ENCODE data around the gene ZNF841. TPM values are rescaled to one million over a fixed set of nuclear protein-coding genes. Genes with fewer than 3 reads are reported as not detected.

ZNF841 gene
- total and polyA plus RNA-seq, 2 of the 13 experiments (the other 11 are each of a cell fraction or from before 2014, with no cell fraction given), result 6.2 to 14.2 TPM

DNA sequence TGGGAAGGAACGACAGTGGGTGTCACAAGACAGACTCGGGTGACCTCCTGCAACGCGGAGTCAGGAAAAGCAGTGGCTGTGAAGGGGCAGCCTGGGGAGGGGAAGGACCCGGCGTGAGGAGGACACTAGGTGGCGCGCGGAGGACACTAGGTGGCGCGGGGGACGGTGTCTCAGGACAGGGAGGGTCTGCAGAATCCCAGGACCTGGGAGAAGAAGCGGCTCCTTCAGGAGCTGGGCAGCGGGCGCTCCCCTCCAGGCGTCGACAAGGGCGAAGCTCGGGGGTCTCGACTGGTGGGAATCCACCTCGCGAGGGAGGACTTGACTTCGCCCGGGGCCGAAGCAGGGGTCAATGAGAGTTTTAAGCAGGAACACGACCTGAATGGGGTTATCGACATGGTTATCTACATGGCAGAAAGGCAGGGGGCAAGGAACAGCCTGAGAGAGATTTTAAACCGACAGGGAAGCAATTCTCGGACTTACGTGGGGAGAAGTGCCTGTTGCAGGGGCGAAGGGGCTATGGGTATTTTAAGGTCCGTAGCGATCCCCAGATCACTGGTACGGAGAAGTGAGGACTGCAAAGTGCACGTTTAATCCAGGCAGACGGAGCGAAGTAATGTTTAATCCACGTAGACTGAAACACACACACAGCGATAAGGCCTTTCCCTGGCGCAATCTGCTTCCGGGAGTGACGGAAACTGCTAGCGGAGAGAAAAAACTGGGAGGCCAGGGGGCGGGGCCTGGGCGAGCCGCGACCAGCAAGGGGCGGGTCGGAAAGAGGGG is 43.9 kb upstream of the ZNF841 start, which contains the start of gene ZNF616 (continued):
- TF ChIP-seq ARNT2 (CRISPR knock-in tag; IDR thresholded peaks at IDR 0.05; ENCODE audit: low read depth) (no peak), ZNF251 (CRISPR knock-in tag; IDR thresholded peaks at IDR 0.05) (no peak), RFX3 (CRISPR knock-in tag; IDR thresholded peaks at IDR 0.05) (no peak), TEAD2 (CRISPR knock-in tag; IDR thresholded peaks at IDR 0.05) (no peak), PITX1 (CRISPR knock-in tag; IDR thresholded peaks at IDR 0.05) (peak; percentile 60), SCMH1 (CRISPR knock-in tag; IDR thresholded peaks at IDR 0.05; ENCODE audit: borderline replicate concordance) (no peak), ZMAT3 (CRISPR knock-in tag; conservative IDR thresholded peaks at IDR 0.05) (no peak; the same call in 1 of the 2 replicates), SALL1 (CRISPR knock-in tag; IDR thresholded peaks at IDR 0.05) (peak; percentile 36; the same call in 1 of the 2 replicates), ATF1 (CRISPR knock-in tag; IDR thresholded peaks at IDR 0.05) (no peak), ETV5 (CRISPR knock-in tag; IDR thresholded peaks at IDR 0.05; ENCODE audit: borderline replicate concordance) (peak; percentile 54), CAMTA2 (CRISPR knock-in tag; IDR thresholded peaks at IDR 0.05; ENCODE audit: borderline replicate concordance) (peak; percentile 65; the same call in 1 of the 2 replicates), ZFYVE20 (CRISPR knock-in tag; IDR thresholded peaks at IDR 0.05; ENCODE audit: borderline replicate concordance, low read depth) (no peak), ZNF850 (CRISPR knock-in tag; conservative IDR thresholded peaks at IDR 0.05) (no peak), ZNF547 (CRISPR knock-in tag; IDR thresholded peaks at IDR 0.05) (no peak; the same call in 1 of the 2 replicates), ZFP90 (CRISPR knock-in tag; IDR thresholded peaks at IDR 0.05; ENCODE audit: borderline replicate concordance) (no peak), KAT7 (CRISPR knock-in tag; IDR thresholded peaks at IDR 0.05; ENCODE audit: borderline replicate concordance) (no peak; the same call in 1 of the 2 replicates), ZBTB21 (CRISPR knock-in tag; IDR thresholded peaks at IDR 0.05) (no peak)
- TF ChIP-seq, protein P1, sequence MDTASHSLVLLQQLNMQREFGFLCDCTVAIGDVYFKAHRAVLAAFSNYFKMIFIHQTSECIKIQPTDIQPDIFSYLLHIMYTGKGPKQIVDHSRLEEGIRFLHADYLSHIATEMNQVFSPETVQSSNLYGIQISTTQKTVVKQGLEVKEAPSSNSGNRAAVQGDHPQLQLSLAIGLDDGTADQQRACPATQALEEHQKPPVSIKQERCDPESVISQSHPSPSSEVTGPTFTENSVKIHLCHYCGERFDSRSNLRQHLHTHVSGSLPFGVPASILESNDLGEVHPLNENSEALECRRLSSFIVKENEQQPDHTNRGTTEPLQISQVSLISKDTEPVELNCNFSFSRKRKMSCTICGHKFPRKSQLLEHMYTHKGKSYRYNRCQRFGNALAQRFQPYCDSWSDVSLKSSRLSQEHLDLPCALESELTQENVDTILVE (CRISPR knock-in tag; IDR thresholded peaks at IDR 0.05), result peak; percentile 20; the same call in 1 of the 2 replicates
- TF ChIP-seq, protein P2, sequence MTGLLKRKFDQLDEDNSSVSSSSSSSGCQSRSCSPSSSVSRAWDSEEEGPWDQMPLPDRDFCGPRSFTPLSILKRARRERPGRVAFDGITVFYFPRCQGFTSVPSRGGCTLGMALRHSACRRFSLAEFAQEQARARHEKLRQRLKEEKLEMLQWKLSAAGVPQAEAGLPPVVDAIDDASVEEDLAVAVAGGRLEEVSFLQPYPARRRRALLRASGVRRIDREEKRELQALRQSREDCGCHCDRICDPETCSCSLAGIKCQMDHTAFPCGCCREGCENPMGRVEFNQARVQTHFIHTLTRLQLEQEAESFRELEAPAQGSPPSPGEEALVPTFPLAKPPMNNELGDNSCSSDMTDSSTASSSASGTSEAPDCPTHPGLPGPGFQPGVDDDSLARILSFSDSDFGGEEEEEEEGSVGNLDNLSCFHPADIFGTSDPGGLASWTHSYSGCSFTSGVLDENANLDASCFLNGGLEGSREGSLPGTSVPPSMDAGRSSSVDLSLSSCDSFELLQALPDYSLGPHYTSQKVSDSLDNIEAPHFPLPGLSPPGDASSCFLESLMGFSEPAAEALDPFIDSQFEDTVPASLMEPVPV (CRISPR knock-in tag; IDR thresholded peaks at IDR 0.05), result 0 out of 2 replicates have a peak, but pooled peaks have one; percentile 59
- TF ChIP-seq, protein P3, sequence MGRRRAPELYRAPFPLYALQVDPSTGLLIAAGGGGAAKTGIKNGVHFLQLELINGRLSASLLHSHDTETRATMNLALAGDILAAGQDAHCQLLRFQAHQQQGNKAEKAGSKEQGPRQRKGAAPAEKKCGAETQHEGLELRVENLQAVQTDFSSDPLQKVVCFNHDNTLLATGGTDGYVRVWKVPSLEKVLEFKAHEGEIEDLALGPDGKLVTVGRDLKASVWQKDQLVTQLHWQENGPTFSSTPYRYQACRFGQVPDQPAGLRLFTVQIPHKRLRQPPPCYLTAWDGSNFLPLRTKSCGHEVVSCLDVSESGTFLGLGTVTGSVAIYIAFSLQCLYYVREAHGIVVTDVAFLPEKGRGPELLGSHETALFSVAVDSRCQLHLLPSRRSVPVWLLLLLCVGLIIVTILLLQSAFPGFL (CRISPR knock-in tag; IDR thresholded peaks at IDR 0.05), result no peak
- TF ChIP-seq, protein P4, sequence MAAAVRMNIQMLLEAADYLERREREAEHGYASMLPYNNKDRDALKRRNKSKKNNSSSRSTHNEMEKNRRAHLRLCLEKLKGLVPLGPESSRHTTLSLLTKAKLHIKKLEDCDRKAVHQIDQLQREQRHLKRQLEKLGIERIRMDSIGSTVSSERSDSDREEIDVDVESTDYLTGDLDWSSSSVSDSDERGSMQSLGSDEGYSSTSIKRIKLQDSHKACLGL (CRISPR knock-in tag; IDR thresholded peaks at IDR 0.05), result no peak

Data from HepG2 (cell line).